Measurements from ENCODE around the gene SSH2.

DNA sequence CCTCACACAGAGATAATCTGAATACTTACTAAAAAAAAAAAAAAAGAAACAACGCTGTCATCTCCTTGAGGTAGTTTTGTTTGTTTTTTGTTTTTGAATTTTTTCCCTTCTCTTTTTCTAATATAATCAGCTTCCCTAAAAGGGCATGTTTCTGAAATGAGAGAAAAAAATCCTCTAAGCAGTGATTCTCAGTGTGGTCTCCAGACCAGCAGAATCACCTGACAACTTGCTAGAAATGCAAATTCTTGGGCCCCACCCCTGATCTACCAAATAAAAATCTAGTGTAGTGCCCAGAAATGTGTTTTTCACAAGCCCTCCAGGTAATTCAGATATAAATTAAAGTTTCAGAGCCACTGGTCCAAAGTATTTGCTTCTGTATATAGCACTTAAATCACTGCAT lies 65.4 kb downstream of the SSH2 start:
- TF ChIP-seq, protein P1, sequence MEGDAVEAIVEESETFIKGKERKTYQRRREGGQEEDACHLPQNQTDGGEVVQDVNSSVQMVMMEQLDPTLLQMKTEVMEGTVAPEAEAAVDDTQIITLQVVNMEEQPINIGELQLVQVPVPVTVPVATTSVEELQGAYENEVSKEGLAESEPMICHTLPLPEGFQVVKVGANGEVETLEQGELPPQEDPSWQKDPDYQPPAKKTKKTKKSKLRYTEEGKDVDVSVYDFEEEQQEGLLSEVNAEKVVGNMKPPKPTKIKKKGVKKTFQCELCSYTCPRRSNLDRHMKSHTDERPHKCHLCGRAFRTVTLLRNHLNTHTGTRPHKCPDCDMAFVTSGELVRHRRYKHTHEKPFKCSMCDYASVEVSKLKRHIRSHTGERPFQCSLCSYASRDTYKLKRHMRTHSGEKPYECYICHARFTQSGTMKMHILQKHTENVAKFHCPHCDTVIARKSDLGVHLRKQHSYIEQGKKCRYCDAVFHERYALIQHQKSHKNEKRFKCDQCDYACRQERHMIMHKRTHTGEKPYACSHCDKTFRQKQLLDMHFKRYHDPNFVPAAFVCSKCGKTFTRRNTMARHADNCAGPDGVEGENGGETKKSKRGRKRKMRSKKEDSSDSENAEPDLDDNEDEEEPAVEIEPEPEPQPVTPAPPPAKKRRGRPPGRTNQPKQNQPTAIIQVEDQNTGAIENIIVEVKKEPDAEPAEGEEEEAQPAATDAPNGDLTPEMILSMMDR (conservative IDR thresholded peaks at IDR 0.05): no peak
- no peak for TF ChIP-seq EZH2 (IDR thresholded peaks at IDR 0.05; ENCODE audit: low read depth)
